Gastroesophageal sphincter (tissue), 3 donors: Measurements from ENCODE around the gene HOXC9.

Source experiments
- EP300 ChIP-seq: sonication (generic); formaldehyde crosslinking; IDR thresholded peaks from one replicate; pipeline ENCODE4 v1.6.1; 2017; ENCODE audit warnings: antibody characterized with exemption, mild to moderate bottlenecking
- POLR2A ChIP-seq, 2 donors: fragments of 450-650 bp; IDR thresholded peaks; one replicate each; pipeline ENCODE4 v1.6.1; 2017; ENCODE audit warnings: antibody characterized with exemption in 2 of 2, mild to moderate bottlenecking in 2 of 2, moderate library complexity in 1 of 2
- TF ChIP-seq, protein P1 (sequence below), 4 experiments: fragments of 200-600 bp in 2 of 4; fragments of 450-650 bp in 2 of 4; sonication (generic) in 1 of 4; IDR thresholded peaks; one replicate each; pipeline ENCODE4 v1.5.1; 2017 to 2019; ENCODE audit warnings: antibody characterized with exemption in 4 of 4, mild to moderate bottlenecking in 2 of 4, moderate library complexity in 2 of 4

GRCh38 chr12:54035568-54036264 is 35.8 kb downstream of the HOXC9 start:
- TF ChIP-seq, protein P1, sequence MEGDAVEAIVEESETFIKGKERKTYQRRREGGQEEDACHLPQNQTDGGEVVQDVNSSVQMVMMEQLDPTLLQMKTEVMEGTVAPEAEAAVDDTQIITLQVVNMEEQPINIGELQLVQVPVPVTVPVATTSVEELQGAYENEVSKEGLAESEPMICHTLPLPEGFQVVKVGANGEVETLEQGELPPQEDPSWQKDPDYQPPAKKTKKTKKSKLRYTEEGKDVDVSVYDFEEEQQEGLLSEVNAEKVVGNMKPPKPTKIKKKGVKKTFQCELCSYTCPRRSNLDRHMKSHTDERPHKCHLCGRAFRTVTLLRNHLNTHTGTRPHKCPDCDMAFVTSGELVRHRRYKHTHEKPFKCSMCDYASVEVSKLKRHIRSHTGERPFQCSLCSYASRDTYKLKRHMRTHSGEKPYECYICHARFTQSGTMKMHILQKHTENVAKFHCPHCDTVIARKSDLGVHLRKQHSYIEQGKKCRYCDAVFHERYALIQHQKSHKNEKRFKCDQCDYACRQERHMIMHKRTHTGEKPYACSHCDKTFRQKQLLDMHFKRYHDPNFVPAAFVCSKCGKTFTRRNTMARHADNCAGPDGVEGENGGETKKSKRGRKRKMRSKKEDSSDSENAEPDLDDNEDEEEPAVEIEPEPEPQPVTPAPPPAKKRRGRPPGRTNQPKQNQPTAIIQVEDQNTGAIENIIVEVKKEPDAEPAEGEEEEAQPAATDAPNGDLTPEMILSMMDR (IDR thresholded peaks at IDR 0.05): no peak
- no peak for TF ChIP-seq POLR2A (IDR thresholded peaks at IDR 0.05)
- no peak for TF ChIP-seq EP300
